HG03175 (cell line): ENCODE data around the gene TEX38.
"Not testable (repeated sequence)": the region's sequence is repeated elsewhere in the genome, so short reads cannot be mapped to it uniquely, and the experiment has no call there.

Source experiments
- ATAC-seq: cut with Tn5 transposase; IDR thresholded peaks from one replicate; pipeline ENCODE4 v1.9.1; 2021; ENCODE audit warnings: mild to moderate bottlenecking, moderate library complexity; ENCODE audit not compliant: unreplicated experiment

TEX38 gene

GRCh38 chr1:46654698-46655097, 17.0 kb upstream of the TEX38 start:
- not testable (repeated sequence) for ATAC-seq

DNA sequence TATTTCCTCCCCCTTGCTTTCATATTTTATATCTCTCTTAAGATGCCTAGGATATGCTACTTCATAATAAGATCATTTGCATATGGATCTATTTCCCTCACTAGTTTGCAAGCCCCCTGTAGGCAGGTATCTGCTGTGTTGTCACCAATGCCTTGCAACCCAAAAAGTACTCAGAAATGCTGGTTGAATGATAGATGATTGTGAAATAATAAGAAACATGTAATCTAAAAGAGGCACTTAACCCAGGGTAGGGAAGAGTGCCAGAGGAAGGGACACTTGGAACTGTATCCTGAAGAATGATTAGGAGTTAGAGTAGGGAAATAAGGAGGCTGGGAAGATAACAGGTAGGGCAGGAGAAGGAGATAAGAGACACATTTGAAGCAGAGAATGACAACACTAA, 15.8 kb upstream of the TEX38 start:
- no peak for ATAC-seq

DNA sequence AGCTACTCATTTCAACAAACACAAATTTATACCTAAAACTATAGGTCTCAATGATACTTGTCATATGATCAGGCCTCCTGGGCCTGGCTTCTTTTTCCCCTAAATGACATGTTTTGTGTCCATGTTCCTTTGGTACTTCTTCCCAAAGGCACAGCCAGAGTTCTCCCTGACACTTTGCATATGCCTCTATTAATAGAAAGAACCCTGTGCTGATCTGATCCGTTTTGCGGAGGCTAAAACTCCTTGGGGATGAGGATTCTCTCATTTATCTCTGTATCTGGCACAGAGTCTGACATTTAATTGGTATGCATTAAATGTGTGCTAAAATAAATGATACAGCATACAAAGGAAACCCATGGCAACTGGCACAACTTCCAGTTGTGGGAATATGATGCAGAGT, 15.0 kb upstream of the TEX38 start:
- ATAC-seq: no peak

DNA sequence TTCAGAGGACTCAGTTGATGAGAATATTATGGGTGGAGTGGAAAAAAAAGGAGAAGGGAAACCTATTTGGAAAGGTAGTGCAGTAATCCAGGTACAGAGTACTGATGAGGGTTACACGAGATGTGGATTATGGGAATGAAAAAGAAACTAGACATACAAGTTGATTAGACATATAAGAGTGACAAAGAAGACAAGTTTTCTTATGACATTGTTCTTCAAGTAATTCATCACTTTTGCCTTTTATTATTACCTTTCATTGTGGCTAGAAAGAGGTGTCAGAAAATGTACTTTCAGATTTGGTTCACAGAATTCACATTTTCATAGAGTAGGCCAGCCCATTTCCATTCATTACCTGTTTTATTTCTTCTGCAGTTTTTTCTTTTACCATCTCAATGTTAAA, 13.9 kb upstream of the TEX38 start:
- ATAC-seq: no peak

DNA sequence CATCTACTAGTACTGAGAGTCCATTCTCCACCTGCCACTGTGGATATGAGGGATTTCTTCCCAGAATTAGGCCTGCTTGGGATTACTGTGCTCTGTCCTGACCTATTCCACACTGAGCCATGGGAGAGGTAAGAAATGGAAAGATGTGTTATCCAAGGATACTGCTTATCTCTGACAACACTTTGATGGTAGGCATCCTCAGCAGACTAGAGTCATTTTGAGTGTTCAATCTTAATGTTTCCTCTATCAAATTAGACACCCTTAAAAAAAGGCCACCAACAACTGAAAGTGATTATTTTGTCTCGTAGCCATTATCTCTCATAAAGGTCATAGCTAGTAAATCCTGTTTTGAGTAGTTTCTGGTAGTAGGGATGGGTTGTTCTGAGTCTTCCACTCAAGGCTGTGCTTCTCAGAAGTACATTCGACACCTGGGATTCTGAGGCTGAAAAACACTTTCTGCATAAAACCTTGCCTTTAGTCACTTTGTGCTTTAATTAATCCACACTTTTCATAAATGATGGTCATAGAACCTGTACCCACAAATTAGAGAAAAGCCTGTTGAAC, 12.3 kb upstream of the TEX38 start:
- no peak for ATAC-seq

- ATAC-seq: peak; percentile 81
Observed at GRCh38 chr1:46660116-46660515, 11.5 kb upstream of the TEX38 start.

GRCh38 chr1:46662919-46663318, 8.7 kb upstream of the TEX38 start:
- ATAC-seq: not testable (repeated sequence)

DNA sequence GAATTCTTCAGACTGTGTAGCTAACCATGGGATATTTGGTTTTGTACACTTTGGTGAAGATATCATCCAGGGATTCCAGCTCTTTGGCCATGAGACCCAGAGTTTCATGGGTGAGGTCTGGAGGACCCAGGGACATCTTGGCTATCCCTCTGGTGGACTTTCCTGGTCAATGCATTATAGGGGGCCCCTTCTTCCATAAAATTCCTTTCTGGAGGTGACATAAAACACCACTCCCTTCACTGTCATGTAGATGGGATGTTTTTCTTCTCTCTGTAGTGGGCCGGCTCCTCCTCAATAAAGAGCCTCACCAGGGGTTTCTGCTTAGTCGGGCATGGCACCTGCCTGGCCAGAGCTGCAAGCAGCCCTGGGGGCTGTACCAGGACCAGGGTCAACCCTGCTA, 5.7 kb upstream of the TEX38 start:
- ATAC-seq: no peak

DNA sequence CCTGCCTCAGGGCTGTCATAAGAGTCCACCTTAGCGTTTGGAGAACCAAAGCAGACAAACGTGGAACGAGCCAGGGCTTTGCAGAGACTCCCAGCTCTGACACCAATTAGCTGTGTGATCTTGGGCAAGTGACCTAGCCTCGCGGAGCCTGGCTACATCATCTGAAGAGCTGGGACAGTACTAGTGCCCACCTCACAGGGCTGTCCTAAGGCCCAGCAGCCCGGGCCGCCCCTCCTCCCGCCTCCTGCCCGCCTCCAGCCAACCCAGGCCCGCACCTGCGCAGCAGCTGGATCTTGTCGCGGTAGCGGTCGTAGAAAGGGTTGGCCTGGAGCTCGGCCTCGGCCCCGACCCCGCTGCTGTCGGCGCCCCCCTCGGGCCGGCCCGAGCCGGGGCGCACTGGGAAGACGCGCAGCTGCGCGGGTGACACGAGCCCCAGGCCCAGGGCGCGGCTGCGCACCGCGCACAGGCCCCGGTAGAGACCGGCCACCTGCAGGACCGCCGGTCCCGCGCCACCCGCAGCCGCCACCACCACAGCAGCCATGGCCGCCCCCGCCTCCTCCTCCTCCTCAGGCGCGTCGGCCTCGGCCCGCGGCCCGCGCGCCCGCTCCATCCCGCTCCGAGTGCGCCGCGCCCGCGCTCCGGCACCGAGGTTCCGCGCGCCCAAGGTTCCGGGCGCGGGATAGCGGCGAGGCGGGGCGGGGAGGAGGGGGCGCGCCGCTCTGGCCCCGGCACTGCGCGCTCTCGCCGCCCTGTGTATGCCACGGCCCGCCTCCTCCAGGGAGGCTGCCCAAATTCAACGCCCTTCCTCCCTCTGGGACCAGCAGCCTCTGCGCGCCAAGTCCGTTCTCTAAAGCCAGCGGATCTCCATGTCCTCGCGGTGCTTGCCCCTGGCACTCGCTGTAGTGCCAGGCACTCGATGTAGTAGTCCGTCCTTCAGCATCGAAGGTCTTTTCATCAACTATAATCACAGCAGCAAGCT, 3.6 kb upstream of the TEX38 start, which contains the start of gene ATPAF1:
TSS of gene ATPAF1 (minus strand) at position 583 of the 979 bp plus-strand sequence. CDS start at position 541, 42 bp downstream.
- peak; percentile 85 for ATAC-seq

- ATAC-seq: no peak
Observed at GRCh38 chr1:46670134-46670533, 1.5 kb upstream of the TEX38 start.

DNA sequence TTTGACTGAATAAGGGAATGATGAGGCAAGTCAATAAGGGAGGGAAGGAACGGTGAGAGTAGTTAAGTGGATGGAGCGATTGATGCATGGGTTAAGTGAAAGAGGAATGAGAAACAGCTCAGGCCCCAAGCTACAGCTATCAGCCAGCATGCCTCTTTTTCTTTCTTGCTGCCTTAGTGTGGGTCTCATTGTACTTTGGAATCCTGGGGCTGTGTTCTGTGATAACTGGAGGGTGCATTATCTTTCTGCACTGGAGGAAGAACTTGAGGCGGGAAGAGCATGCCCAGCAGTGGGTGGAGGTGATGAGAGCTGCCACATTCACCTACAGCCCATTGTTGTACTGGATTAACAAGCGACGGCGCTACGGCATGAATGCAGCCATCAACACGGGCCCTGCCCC, 1.0 kb downstream of the TEX38 start:
- no peak for ATAC-seq

- no peak for ATAC-seq
Observed at GRCh38 chr1:46673749-46674182, 2.1 kb downstream of the TEX38 start.

- ATAC-seq: no peak
Observed at GRCh38 chr1:46675549-46676314, 4.1 kb downstream of the TEX38 start.

- no peak for ATAC-seq
Observed at GRCh38 chr1:46676531-46676930, 4.9 kb downstream of the TEX38 start.

GRCh38 chr1:46677339-46677738, 5.7 kb downstream of the TEX38 start:
- no peak for ATAC-seq

DNA sequence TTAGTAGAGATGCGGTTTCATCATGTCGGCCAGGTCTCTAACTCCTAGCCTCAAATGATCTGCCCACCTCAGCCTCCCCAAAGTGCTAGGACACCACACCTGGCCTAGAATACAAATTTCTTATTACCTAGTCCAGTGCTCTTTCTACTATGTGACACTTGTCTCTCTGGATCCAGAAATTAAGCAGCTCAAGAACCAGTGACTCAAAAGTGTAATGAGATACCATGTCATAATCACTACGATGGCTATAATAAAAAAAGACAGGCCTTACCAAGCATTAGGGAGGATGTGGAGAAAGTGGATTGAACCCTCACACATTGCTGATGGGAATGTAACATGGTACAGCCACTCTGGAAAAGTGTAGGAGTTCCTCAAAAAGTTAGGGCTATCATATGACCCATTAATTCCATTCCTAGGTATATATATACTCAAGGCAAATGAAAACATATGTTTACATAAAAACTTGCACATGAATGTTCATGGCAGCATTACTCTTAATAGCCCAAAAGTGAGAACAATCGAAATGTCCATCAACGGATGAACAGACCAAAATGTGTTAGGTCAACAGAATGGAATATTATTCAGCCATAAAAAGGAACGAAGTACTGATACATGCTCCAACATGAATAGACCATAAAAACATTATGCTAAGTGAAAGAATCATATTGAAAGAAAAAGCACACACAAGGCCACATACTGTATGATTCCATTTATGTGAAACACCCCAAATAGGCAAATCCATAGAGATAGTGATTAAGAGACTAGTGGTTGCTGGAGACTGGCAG, 8.3 kb downstream of the TEX38 start:
- ATAC-seq: no peak

DNA sequence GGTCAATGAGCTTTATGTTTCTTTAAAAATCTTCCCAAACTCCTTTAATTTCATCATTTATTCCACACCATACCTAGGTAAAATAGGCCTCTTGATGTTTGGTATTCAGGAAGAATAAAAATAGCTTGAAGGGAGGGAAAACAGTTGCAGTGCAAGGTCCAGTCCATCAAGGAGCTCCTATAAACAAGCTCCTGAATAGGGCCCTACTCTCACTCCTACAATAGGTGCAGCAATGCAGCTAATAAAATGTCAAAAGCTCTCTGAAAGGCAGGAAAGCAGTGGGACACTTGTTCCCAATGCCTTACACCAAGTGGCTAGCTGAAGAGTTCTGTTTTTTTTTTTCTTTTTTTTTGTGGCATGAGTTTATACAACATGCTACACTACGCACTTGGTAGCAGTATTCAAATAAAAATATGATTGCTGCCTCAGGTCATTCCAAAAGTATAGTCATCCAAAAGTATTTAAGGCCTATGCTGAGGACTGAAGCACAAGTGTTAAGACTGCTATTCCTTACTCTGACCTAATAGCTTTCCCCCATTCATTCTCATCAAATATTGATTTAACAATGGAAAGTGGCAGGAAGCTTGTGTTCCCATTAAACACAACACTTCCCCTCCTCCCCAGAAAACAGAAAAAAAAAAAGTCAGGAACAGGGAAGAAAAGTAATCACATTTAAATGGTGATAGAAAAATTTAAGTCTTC, 9.8 kb downstream of the TEX38 start:
- ATAC-seq: no peak

DNA sequence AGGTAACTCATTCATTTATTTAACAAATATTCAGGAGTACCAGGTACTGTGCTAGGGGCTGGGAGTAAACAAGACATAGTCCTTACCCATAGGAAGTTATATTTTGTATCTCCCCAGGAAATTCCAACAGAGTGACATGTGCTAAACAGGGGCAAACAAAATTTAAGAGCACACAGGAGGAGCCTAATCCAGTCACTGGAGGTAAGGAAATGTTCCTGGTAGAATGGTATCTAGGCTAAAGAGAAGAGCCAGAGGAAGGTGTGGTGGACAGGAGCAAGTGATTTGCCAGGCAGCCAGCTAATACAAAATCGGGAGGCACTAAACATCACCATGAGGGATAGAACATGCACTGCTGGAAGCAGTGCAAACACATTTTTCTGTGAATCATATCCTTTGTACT, 10.4 kb downstream of the TEX38 start:
- ATAC-seq: no peak

GRCh38 chr1:46684670-46685069, 13.0 kb downstream of the TEX38 start:
- no peak for ATAC-seq

- ATAC-seq: no peak
Observed at GRCh38 chr1:46686255-46686654, 14.6 kb downstream of the TEX38 start.
